LNCAP (cell line): ENCODE results near the gene KCNG1.
A peak's percentile ranks its signal among the peaks of the same experiment; 100 is the strongest.

Experiments
- CTCF ChIP-seq: fragments of 450-650 bp; IDR thresholded peaks from 2 replicates; pipeline ENCODE4 v1.5.1; 2017; ENCODE audit warnings: mild to moderate bottlenecking

Gene KCNG1

GRCh38 chr20:50987493-50988210 is 35.3 kb downstream of the KCNG1 start:
- peak; percentile 84 for TF ChIP-seq CTCF

GRCh38 chr20:50983321-50983720 is 39.6 kb downstream of the KCNG1 start:
- no peak for TF ChIP-seq CTCF

- no peak for TF ChIP-seq CTCF
Measured at GRCh38 chr20:50982363-50982762, 40.5 kb downstream of the KCNG1 start.

GRCh38 chr20:50981714-50982048 is 41.2 kb downstream of the KCNG1 start:
- TF ChIP-seq CTCF, result no peak

GRCh38 chr20:50980851-50981713 is 41.8 kb downstream of the KCNG1 start:
- peak; percentile 97 for TF ChIP-seq CTCF

- TF ChIP-seq CTCF, result no peak
Measured at GRCh38 chr20:50980071-50980681, 42.7 kb downstream of the KCNG1 start.

- TF ChIP-seq CTCF, result no peak
Measured at GRCh38 chr20:50977066-50978021, 45.6 kb downstream of the KCNG1 start.
